Stimulated activated CD4-positive, alpha-beta T cell treated with anti-CD3 and anti-CD28 coated beads, Interleukin-12 subunit alpha, Interleukin-12 subunit beta, amount 100 ng/mL, for 4 hours (primary cell): Measurements from ENCODE around the gene MAPK6.

Source experiments
- DNase-seq: peaks from one replicate; pipeline ENCODE4 v3.0.0-alpha.2; 2020

MAPK6 gene

DNA sequence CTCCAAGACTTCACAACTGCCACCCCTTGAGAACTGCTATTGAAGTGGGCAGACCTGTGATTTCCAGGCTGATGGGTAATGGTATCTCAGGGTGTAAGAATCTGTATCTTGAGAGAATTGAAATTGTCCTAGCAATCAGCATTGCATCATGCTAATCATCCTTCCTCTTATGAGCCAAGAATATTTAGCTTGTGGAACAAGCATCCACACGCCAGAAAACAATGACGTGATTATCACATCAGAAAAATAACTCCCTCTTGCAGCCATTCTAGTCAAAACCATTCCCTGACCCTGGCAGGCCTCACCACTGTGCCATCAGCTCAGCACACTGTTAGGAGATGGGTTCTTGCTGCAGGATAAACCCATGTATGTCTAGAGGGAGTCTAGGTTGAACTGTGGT lies 86.8 kb downstream of the MAPK6 start:
- no peak for DNase-seq

DNA sequence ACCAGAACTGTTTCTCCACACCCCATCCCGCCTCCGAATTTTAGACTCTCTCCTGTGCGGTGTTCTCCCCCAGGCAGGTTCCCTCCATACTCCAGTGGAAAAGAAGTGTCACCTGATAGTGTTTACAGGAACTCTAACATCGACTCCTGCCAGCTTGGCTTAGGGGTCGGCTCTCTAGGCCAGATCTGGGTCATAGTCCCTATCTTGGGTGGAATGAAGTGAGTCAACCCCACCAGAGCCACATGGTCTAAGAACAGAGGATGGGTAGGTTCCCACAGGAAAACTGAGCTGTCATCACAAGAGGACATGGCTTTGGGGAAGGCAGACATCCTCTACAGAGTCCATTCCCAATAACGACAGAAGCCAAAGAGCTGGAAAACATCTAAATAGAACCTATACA lies 87.6 kb downstream of the MAPK6 start:
- no peak for DNase-seq

DNA sequence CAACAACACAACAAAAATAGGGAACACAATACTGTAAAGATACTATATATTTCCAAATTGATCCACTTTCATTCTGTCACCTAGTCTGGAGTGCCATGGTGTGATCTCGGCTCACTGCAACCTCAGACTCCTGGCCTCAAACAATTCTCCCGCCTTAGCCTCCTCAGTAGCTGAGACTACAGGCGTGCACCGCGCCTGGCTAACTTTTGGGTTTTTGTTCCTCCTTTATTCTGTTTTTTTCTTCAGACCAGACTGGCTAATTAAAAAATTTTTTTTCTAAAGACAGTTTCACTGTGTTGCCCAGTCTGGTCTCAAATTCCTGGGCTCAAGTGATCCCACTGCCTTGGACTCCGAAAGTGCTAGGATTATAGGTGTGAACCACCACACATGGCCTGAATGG lies 88.2 kb downstream of the MAPK6 start:
- DNase-seq = no peak

DNA sequence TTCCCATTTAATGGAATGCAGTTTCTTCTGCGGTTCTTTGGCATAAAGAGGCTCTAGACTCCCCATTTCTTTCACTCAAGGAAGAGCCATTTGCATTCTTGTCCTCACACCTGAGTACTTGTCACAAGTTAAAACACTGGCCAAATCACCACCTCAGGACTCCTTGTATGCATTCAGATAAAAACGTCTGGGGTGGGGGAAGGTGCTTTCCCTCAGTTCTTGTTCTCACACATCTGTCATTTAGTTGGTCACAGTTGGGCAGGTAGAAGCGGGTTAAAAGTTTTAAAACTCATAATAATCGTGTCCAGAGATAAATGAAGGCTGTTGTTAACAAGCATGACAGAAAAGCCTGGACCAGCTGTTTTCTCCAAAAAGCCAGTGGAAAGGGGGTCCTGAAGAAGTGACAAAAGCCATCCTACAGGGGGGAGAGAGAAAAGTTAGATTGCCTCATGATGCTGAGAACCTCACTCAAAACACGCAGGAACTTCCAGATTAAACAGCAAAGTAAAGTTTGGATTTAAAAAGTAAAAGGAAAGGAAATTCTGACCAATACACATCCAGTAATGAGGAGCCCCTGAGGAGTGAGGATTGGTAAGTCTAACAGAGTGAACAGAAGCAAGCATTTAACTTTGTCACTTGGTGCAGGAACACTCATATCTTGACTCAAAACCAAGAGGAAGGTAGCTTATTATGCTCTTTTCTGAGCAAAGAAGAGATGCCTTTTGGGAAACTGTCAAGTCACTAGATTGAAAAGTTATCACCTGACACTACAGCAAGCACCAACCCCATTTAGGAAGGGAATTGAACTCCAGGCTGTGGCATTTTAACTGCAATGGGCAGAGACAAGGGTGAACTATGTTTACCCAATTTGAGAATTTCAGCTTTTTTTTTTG lies 90.8 kb downstream of the MAPK6 start:
- DNase-seq = no peak

DNA sequence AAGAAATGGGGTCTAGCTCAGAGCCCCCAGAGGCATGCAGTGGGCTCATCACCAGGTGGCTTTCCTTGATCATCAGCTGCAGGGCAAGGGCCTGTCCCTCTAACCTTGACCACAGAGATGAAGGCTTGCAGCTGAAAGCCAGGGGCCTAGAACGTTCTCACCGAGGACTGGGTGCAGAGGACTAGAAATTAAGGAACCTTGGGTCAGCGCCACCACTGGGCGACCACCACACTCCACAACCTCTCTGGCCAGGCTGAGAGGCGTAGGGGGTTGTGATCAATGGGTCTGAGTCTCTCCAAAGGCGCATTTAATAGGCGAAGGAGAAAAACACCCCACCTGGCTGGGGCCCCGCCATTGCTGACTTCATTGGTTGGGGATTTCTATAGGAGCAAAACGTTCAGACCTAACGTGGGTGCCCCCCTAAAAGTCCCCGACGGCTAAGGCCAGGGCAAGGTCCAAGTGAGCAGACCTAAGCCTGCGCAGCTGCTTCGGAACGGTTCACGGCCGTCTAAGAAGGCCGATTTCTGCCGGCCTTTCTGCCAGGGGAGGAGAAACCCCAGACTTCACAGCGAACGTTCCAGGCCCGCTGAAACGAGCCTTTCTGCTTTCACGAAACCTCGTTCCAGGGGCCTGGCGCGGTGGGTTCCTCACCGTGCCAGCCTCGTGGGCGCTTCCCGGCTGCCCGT lies 92.6 kb downstream of the MAPK6 start:
- no peak for DNase-seq

DNA sequence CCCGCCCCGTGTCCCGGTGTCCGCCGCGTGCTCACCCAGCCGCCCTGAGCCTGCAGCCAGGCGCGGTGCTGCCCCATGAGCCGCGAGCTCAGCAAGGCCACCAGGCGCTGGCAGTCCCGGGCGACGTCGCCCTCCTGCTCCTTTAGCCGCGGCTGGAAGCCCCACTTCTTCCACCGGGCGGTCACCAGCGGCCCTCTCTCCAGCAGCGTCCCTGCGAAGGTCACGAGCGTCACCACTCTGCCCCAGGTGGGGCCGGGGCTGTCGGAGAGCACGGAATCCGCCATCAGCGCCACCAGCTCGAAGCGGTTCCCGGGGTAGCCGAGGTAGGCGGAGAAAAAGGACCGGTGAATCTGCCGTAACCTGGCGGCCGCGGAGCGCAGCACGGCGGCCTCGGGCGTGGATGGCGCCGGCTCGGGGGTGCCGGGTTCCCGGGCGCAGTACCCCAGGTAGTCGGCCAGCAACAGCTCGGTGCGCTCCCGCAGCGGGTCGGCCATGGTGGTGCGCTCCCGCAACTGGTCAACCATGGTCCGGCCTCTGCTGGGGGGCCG lies 93.3 kb downstream of the MAPK6 start:
- peak; percentile 40 for DNase-seq

DNA sequence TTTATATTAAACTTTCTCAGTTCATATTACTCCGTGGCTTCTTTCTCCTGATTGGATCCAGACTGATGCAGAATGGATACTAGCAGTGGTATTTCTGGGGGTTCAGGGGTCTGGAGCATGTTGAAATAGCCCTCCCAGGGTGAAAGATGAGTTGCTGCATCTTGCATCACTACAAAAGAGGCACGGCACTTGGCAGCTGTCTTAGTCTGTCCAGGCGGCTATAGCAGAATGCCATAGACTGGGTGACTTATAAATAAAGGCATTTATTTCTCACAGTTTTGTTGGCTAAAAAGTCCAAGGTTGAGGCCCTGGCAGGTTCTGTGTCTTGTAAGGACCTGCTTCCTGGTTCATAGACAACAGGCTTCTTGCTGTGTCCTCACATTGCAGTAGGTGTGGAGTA lies 94.2 kb downstream of the MAPK6 start:
- DNase-seq = no peak

DNA sequence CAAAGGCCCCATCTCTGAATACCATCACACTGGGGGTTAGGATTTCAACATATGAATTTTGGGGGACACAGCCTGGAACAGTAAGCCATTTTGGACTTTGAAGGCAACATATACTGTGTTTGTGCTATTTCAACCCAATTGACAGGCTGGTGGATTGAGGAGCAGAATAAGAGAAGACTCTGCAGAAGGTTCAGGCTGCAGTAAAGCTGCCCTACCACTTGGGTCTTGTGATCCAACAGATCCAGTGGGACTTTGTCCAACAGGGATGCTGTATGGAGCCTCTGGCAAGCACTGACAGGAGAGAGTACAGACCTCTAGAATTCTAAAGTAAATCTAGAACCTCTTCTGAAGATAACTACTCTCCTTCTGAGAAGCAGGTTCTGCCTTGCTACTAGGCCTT lies 94.7 kb downstream of the MAPK6 start:
- no peak for DNase-seq

DNA sequence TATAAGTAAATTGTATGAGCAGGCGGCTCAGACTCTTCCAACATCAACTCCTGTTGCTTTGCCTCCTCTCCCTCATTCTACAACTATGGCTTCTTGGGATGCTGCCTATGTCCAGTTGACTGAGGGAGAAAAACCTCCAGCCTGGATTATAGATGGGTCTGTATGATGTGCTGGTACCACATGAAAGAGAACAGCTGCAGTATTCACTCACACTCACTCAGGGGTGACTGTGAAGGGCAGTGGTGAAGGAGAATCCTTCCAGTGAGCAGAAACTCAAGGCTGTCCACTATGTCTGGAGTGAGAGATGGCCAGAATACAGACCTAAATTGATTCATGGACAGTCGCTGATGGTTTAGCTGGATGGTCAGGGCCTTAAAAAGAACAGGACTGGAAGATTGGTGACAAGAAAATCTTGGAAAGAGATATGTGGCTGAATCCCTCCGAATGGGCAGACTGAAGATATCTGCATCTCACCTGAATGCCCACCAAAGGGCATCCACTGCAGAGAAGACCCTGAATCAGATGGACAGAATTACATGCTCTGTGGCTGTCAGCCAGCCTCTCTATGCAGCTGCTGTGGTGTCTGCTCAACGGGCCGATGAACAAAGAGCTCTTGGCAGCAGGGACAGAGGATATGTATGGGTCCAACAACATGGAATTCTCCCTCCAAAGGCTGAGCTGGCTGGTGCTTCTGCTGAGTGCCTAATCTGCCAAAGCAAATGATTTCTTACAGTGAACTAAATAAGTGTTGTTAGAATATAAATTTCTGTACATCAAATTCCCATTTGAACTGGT lies 95.4 kb downstream of the MAPK6 start:
- DNase-seq = no peak

DNA sequence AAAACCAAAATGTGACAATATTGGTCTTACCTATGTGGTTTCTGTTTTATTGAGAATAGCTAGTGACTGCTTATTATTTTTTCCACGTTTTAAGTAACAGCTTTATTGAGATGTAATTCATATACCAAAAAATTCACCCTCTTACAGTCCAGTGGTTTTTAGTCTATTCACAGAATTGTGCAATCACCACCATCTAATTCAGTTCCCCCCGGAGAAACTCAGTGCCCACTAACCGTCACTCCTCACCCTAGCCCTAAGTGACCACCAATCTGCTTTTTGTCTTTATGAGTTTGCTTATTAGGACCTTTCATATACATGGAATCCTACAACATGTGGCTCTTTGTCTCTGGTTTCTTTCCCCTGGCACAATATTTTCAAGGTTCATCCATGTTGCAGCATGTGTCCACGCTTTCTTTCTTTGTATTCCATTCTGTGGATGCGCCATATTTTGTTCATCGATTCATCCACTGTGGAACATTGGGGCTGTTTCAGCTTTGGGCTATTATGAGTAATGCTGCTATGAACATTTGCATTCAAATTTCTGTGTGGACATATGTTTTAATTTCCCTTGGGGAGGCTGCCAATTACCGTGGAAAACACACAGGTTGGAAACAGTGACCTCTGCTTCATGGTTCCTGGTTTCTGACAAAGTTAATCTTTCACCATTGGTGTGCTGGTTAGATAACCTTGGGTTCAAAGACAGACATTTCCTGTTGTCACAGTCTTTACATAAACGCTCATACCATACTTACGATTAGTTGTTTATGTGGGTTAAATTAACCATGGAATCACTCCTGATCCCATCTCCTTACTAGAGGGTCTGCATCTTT lies 96.8 kb downstream of the MAPK6 start:
- no peak for DNase-seq
